DND-41 (cell line): Measurements from ENCODE around the gene BCL2L11.

ENCODE experiments used
- CTCF ChIP-seq: IDR thresholded peaks from 2 replicates; pipeline ENCODE4 v1.5.1; 2012; ENCODE audit warnings: borderline replicate concordance, low read length, moderate library complexity, mild to moderate bottlenecking; ENCODE audit not compliant: poor library complexity, severe bottlenecking; ENCODE audit errors: extremely low read depth
- EZH2 ChIP-seq: IDR thresholded peaks from 3 replicates; pipeline ENCODE4 v1.6.1; 2012; ENCODE audit warnings: borderline replicate concordance, low read depth, mild to moderate bottlenecking, moderate library complexity, low read length, inconsistent platforms; ENCODE audit not compliant: severe bottlenecking

GRCh38 chr2:111165084-111165483, 44.4 kb downstream of the BCL2L11 start:
- TF ChIP-seq CTCF (no peak), EZH2 (no peak)
